ENCODE measurements around the gene ANAPC7.
A peak's percentile ranks its signal among the peaks of the same experiment; 100 is the strongest.
"Not testable (repeated sequence)": the region's sequence is repeated elsewhere in the genome, so short reads cannot be mapped to it uniquely, and the experiment has no call there.

The ANAPC7 gene

GRCh38 chr12:110403146-110403975, at the start of gene ANAPC7:
ANAPC7 (minus strand) TSS chr12:110403708; CDS start chr12:110403627, 81 bp downstream.
- Histone ChIP-seq H3K4me1 (ENCODE audit: control insufficient read depth, insufficient read depth, low read length) (no peaks in the 10 kb centered on the region), H3K9me3 (ENCODE audit: control insufficient read depth, insufficient read depth, low read length) (no peaks in the 10 kb centered on the region), H3K27me3 (ENCODE audit: control insufficient read depth, insufficient read depth, low read length) (no peaks in the 10 kb centered on the region), H3K4me3 (ENCODE audit: low read depth, low read length) (peak within 1 kb of the TSS; percentile 86), H3K9ac (ENCODE audit: low read depth, low read length) (peak within 1 kb of the TSS; percentile 89), H3K36me3 (ENCODE audit: control insufficient read depth, insufficient read depth, low read length) (peaks cover 15% of the 10 kb centered on the region)

GRCh38 chr12:110451263-110451662, 47.8 kb upstream of the ANAPC7 start:
- Histone ChIP-seq H3K9me3 (ENCODE audit: control insufficient read depth, insufficient read depth, low read length) (no peaks in the 10 kb centered on the region), H3K4me3 (ENCODE audit: low read depth, low read length) (no peak overlapping the region), H3K4me1 (ENCODE audit: control insufficient read depth, insufficient read depth, low read length) (no peaks in the 10 kb centered on the region), H3K27me3 (ENCODE audit: control insufficient read depth, insufficient read depth, low read length) (no peaks in the 10 kb centered on the region), H3K9ac (ENCODE audit: low read depth, low read length) (no peak overlapping the region), H3K36me3 (ENCODE audit: control insufficient read depth, insufficient read depth, low read length) (peaks cover 11% of the 10 kb centered on the region)

GRCh38 chr12:110449799-110450497, 46.4 kb upstream of the ANAPC7 start, which contains the start of gene ARPC3:
ARPC3 (minus strand) TSS chr12:110450337; CDS start chr12:110450260, 77 bp downstream.
- Histone ChIP-seq H3K9ac (ENCODE audit: low read depth, low read length) (peak within 1 kb of the TSS; percentile 89), H3K9me3 (ENCODE audit: control insufficient read depth, insufficient read depth, low read length) (no peaks in the 10 kb centered on the region), H3K4me1 (ENCODE audit: control insufficient read depth, insufficient read depth, low read length) (no peaks in the 10 kb centered on the region), H3K36me3 (ENCODE audit: control insufficient read depth, insufficient read depth, low read length) (peaks cover 7% of the 10 kb centered on the region), H3K4me3 (ENCODE audit: low read depth, low read length) (peak within 1 kb of the TSS; percentile 82), H3K27me3 (ENCODE audit: control insufficient read depth, insufficient read depth, low read length) (no peaks in the 10 kb centered on the region)

- no peak overlapping the region for H3K9ac ChIP-seq (ENCODE audit: low read depth, low read length)
- no peaks in the 10 kb centered on the region for H3K4me1 ChIP-seq (ENCODE audit: control insufficient read depth, insufficient read depth, low read length)
- no peaks in the 10 kb centered on the region for H3K9me3 ChIP-seq (ENCODE audit: control insufficient read depth, insufficient read depth, low read length)
- no peaks in the 10 kb centered on the region for H3K27me3 ChIP-seq (ENCODE audit: control insufficient read depth, insufficient read depth, low read length)
- H3K36me3 ChIP-seq (ENCODE audit: control insufficient read depth, insufficient read depth, low read length): peaks cover 3% of the 10 kb centered on the region
- H3K4me3 ChIP-seq (ENCODE audit: low read depth, low read length): no peak overlapping the region
Measured at GRCh38 chr12:110444455-110444854, 40.9 kb upstream of the ANAPC7 start.

- H3K4me3 ChIP-seq (ENCODE audit: low read depth, low read length): no peak overlapping the region
- H3K36me3 ChIP-seq (ENCODE audit: control insufficient read depth, insufficient read depth, low read length): peaks cover 13% of the 10 kb centered on the region
- no peaks in the 10 kb centered on the region for H3K4me1 ChIP-seq (ENCODE audit: control insufficient read depth, insufficient read depth, low read length)
- H3K9me3 ChIP-seq (ENCODE audit: control insufficient read depth, insufficient read depth, low read length): no peaks in the 10 kb centered on the region
- H3K9ac ChIP-seq (ENCODE audit: low read depth, low read length): no peak overlapping the region
- H3K27me3 ChIP-seq (ENCODE audit: control insufficient read depth, insufficient read depth, low read length): no peaks in the 10 kb centered on the region
Measured at GRCh38 chr12:110436231-110436630, 32.7 kb upstream of the ANAPC7 start.

GRCh38 chr12:110431957-110432587, 28.6 kb upstream of the ANAPC7 start:
- Histone ChIP-seq H3K4me3 (ENCODE audit: low read depth, low read length) (no peak overlapping the region), H3K9ac (ENCODE audit: low read depth, low read length) (no peak overlapping the region), H3K9me3 (ENCODE audit: control insufficient read depth, insufficient read depth, low read length) (no peaks in the 10 kb centered on the region), H3K36me3 (ENCODE audit: control insufficient read depth, insufficient read depth, low read length) (no peaks in the 10 kb centered on the region), H3K27me3 (ENCODE audit: control insufficient read depth, insufficient read depth, low read length) (no peaks in the 10 kb centered on the region), H3K4me1 (ENCODE audit: control insufficient read depth, insufficient read depth, low read length) (no peaks in the 10 kb centered on the region)

- not testable (repeated sequence) for H3K9me3 ChIP-seq (ENCODE audit: control insufficient read depth, insufficient read depth, low read length); H3K36me3 ChIP-seq (ENCODE audit: control insufficient read depth, insufficient read depth, low read length); H3K27me3 ChIP-seq (ENCODE audit: control insufficient read depth, insufficient read depth, low read length); H3K4me1 ChIP-seq (ENCODE audit: control insufficient read depth, insufficient read depth, low read length); H3K9ac ChIP-seq (ENCODE audit: low read depth, low read length); H3K4me3 ChIP-seq (ENCODE audit: low read depth, low read length)
Measured at GRCh38 chr12:110429676-110430075, 26.2 kb upstream of the ANAPC7 start.

- Histone ChIP-seq H3K4me3 (ENCODE audit: low read depth, low read length) (no peak overlapping the region), H3K4me1 (ENCODE audit: control insufficient read depth, insufficient read depth, low read length) (peaks cover 3% of the 10 kb centered on the region), H3K9ac (ENCODE audit: low read depth, low read length) (no peak overlapping the region), H3K9me3 (ENCODE audit: control insufficient read depth, insufficient read depth, low read length) (no peaks in the 10 kb centered on the region), H3K27me3 (ENCODE audit: control insufficient read depth, insufficient read depth, low read length) (no peaks in the 10 kb centered on the region), H3K36me3 (ENCODE audit: control insufficient read depth, insufficient read depth, low read length) (no peaks in the 10 kb centered on the region)
Measured at GRCh38 chr12:110426406-110426805, 22.9 kb upstream of the ANAPC7 start.

GRCh38 chr12:110424237-110424636, 20.7 kb upstream of the ANAPC7 start:
- Histone ChIP-seq H3K36me3 (ENCODE audit: control insufficient read depth, insufficient read depth, low read length) (no peaks in the 10 kb centered on the region), H3K9ac (ENCODE audit: low read depth, low read length) (no peak overlapping the region), H3K9me3 (ENCODE audit: control insufficient read depth, insufficient read depth, low read length) (no peaks in the 10 kb centered on the region), H3K4me1 (ENCODE audit: control insufficient read depth, insufficient read depth, low read length) (peaks cover 3% of the 10 kb centered on the region), H3K27me3 (ENCODE audit: control insufficient read depth, insufficient read depth, low read length) (no peaks in the 10 kb centered on the region), H3K4me3 (ENCODE audit: low read depth, low read length) (no peak overlapping the region)

- no peak overlapping the region for H3K9ac ChIP-seq (ENCODE audit: low read depth, low read length)
- H3K9me3 ChIP-seq (ENCODE audit: control insufficient read depth, insufficient read depth, low read length): no peaks in the 10 kb centered on the region
- no peaks in the 10 kb centered on the region for H3K27me3 ChIP-seq (ENCODE audit: control insufficient read depth, insufficient read depth, low read length)
- H3K36me3 ChIP-seq (ENCODE audit: control insufficient read depth, insufficient read depth, low read length): no peaks in the 10 kb centered on the region
- H3K4me1 ChIP-seq (ENCODE audit: control insufficient read depth, insufficient read depth, low read length): peaks cover 3% of the 10 kb centered on the region
- no peak overlapping the region for H3K4me3 ChIP-seq (ENCODE audit: low read depth, low read length)
Measured at GRCh38 chr12:110421701-110422100, 18.2 kb upstream of the ANAPC7 start.

GRCh38 chr12:110421159-110421661, 17.7 kb upstream of the ANAPC7 start:
- H3K9ac ChIP-seq (ENCODE audit: low read depth, low read length): no peak overlapping the region
- H3K4me1 ChIP-seq (ENCODE audit: control insufficient read depth, insufficient read depth, low read length): peaks cover 3% of the 10 kb centered on the region
- no peaks in the 10 kb centered on the region for H3K9me3 ChIP-seq (ENCODE audit: control insufficient read depth, insufficient read depth, low read length)
- H3K4me3 ChIP-seq (ENCODE audit: low read depth, low read length): no peak overlapping the region
- no peaks in the 10 kb centered on the region for H3K36me3 ChIP-seq (ENCODE audit: control insufficient read depth, insufficient read depth, low read length)
- H3K27me3 ChIP-seq (ENCODE audit: control insufficient read depth, insufficient read depth, low read length): no peaks in the 10 kb centered on the region
